ENCODE results near the gene LCN9. TPM values are rescaled to one million over a fixed set of nuclear protein-coding genes. Genes with fewer than 3 reads are reported as not detected.

Gene LCN9
- total RNA-seq, 1 experiment from 2014 or later: not detected

GRCh38 chr9:135677641-135678168 lies 14.6 kb downstream of the LCN9 start:
- BruUV-seq (replicated peaks): no TSS peak
- Histone ChIP-seq H3K27ac (ENCODE audit: low read length) (no peak overlapping the region), H3K4me3 (ENCODE audit: low read depth in 2 of 2, low read length in 2 of 2) (no peak overlapping the region), H3K4me1 (ENCODE audit: control insufficient read depth, insufficient read depth, low read length) (no peaks in the 10 kb centered on the region), H3K9me3 (ENCODE audit: control insufficient read depth, insufficient read depth, low read depth, low read length) (no peaks in the 10 kb centered on the region), H3K27me3 (ENCODE audit: control insufficient read depth, insufficient read depth, low read length) (no peaks in the 10 kb centered on the region), H3K36me3 (ENCODE audit: control insufficient read depth, insufficient read depth, low read length) (no peaks in the 10 kb centered on the region)
- intact Hi-C loops (cut with micrococcal nuclease; ENCODE audit: unreplicated experiment) (no loop called here), in situ Hi-C loops (cut with HindIII; ENCODE audit: low pct_unique_long_range_greater_than_20kb, low sequenced_read_pairs) (no loop called here)
- DNase-seq (ENCODE audit: low read depth, low spot score) (no peak), ATAC-seq (no peak)
- ChIA-PET CTCF (no interaction called here), POLR2A (interaction anchor here (0.5 kb wide), 1 partner anchor 56 kb away, joined by 3 read pairs; no protein-coding TSS in a partner anchor)
- TF ChIP-seq TCF7L2 (IDR thresholded peaks at IDR 0.05; ENCODE audit: low read depth, low read length) (no peak), REST (IDR thresholded peaks at IDR 0.05; ENCODE audit: insufficient read depth in 1 of 2, low read depth in 2 of 2, low read length in 1 of 2) (no peak), SIN3A (IDR thresholded peaks at IDR 0.05; ENCODE audit: borderline replicate concordance, insufficient read depth, low read depth, low read length) (no peak), POLR2AphosphoS5 (IDR thresholded peaks at IDR 0.05; ENCODE audit: low read depth, low read length) (no peak), CTCF (IDR thresholded peaks at IDR 0.05) (no peak)

- intact Hi-C loops (cut with micrococcal nuclease; ENCODE audit: unreplicated experiment): no loop called here
- Histone ChIP-seq H3K9me3 (ENCODE audit: control insufficient read depth, insufficient read depth, low read depth, low read length) (no peaks in the 10 kb centered on the region), H3K36me3 (ENCODE audit: control insufficient read depth, insufficient read depth, low read length) (no peaks in the 10 kb centered on the region), H3K4me3 (ENCODE audit: low read depth in 2 of 2, low read length in 2 of 2) (no peak overlapping the region), H3K27me3 (ENCODE audit: control insufficient read depth, insufficient read depth, low read length) (no peaks in the 10 kb centered on the region), H3K4me1 (ENCODE audit: control insufficient read depth, insufficient read depth, low read length) (no peaks in the 10 kb centered on the region), H3K27ac (ENCODE audit: low read length) (no peak overlapping the region)
- ATAC-seq (no peak), DNase-seq (ENCODE audit: low read depth, low spot score) (no peak)
- TF ChIP-seq REST (IDR thresholded peaks at IDR 0.05; ENCODE audit: insufficient read depth in 1 of 2, low read depth in 2 of 2, low read length in 1 of 2) (no peak), CTCF (IDR thresholded peaks at IDR 0.05) (no peak), TCF7L2 (IDR thresholded peaks at IDR 0.05; ENCODE audit: low read depth, low read length) (no peak)
- CTCF ChIA-PET: no interaction called here
- in situ Hi-C loops (cut with HindIII; ENCODE audit: low pct_unique_long_range_greater_than_20kb, low sequenced_read_pairs): no loop called here
- BruUV-seq (replicated peaks): no TSS peak
- POLR2A ChIA-PET: interaction anchor here (0.5 kb wide), 1 partner anchor 57 kb away, joined by 3 read pairs; no protein-coding TSS in a partner anchor
These were observed 15.3 kb downstream of the LCN9 start for GRCh38 chr9:135678236-135679017.

Data from Panc1 (cell line).